ENCODE data around the gene HIVEP3.

HIVEP3 gene

DNA sequence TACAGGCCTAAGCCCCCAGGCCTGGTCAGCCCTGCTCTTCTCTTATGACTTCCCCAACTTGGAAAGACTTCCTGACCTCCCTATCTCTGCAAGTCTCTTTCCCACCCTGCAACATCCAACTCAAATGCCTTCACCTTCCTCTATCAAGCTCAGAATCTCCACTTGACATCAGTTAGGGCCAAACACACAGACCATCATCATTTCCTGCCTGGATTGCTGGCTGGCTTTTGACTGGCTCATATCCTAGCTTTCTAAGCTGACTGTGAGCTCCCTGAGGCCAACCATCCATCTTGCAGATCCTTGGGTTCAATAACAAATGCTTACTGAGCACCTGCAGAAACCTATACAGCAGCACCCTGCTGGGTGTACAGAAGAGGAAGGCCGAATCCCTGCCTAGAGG, 296.9 kb downstream of the HIVEP3 start:
- in situ Hi-C loops (cut with MboI; ENCODE audit: low sequenced_read_pairs): no loop called here

DNA sequence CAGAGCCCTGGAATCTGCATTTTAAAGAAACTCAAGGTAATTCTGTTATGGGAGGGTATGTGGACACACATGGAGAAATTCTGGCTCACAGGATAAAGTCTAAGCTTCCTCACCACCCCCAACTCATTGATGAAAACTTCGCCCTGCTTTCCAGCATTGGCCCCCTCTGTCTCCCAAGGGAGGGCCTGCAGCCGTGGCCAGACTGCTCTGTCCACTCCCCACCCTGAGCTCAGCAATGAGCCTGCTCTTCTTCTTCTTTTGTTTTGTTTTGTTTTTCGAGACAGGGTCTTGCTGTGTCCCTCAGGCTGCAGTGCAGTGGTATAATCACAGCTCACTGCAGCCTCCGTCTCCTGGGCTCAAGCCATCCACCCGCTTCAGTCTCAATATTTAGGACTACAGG, 297.5 kb downstream of the HIVEP3 start:
- in situ Hi-C loops (cut with MboI; ENCODE audit: low sequenced_read_pairs): no loop called here

DNA sequence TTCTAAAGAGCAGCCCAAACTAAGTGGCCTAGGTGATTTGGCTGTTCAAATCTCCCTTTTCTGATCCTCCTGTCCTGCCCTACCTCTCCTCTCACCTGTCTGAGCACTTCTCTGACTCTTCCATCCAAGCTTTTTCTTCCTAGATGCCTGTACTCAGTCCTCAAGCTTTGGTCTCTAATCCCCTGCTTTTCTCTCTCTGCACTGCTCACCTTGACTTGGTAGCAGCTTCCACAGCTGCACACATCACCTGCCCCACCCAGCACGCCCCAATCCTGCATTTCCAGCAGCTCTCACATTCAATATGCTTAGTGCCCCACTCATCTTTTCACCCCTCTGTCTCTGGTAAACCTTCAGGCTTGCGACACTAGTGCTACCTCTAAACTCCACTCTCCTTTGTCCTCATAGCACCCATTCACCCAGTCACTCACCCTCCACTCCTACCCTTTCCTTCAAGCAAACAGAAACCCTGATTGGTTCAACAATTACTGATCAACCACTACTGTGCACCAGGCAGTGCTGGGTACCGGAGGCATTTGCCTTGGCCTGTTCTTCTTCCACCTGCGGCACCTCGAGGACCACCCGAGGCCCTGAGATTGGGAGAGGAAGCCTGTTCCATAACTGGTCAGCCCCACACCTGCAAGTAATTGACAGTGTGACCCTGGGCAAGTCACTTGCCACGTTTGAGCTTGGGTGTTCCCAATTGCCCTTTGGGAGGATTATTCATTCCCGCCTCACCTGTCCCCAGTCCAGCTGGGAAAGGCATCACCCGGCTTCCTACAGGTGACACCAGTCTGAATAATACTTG, 298.2 kb downstream of the HIVEP3 start:
- in situ Hi-C loops (cut with MboI; ENCODE audit: low sequenced_read_pairs): no loop called here

DNA sequence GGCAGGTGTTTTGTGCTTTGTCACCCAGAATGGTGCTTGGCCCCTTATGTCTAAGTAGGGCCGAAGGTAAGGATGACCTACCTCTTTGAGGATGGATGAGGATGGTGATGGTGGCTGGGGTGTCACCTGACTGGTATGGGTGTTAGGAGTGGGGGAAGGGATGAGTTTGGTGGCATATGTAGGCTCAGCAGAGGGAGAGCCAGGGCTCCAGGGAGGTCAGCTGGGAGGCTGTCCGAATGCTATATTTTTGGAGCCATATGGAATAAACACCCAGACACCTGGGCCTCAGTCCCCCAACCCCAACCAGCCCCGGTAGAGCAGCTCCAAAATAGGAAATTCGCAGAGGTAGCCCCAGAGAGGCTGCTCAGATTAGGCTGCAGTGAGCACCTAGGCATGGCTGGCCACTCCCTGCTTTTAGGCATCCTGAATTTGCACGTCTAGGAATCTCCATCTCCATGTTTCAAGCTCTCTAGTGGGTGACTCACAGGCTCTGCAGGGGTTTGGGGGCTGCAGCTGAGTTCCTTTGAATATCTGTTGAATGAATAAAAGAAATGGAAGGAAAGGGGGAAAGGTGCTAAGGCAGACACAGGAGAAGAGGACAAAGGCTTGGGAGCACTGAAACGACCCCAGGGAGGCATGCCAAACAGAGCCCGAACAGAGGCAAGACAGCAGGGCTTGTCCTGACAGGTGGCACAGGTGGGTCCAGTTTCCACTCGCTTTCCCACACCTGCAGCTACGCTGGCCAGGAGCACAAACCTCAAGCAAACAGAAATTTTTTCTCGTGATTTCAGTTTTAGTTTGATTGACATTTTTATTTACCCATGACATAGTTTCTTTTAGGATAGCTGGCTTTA, 299.0 kb downstream of the HIVEP3 start:
- in situ Hi-C loops (cut with MboI; ENCODE audit: low sequenced_read_pairs): no loop called here

DNA sequence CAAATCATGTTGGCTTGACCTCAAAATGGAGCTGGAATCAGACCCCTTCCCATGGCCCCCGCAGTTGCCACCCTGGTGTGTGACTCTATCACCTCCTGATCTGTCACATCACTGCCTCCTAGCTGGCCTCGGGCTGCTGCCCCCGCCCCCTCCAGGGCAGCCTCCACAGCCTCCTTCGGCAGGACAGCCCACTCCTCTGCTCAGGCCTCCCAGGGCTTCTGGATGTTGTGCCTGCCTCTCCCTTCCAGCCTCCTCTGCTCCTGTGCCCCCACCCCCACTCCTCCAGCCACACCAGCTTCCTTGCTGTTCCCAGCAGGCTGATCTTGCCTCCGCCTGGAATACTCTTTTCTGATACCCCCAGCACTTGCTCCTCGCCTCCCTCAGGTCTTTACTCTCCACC, 299.9 kb downstream of the HIVEP3 start:
- in situ Hi-C loops (cut with MboI; ENCODE audit: low sequenced_read_pairs): no loop called here

GRCh38 chr1:41618066-41618825, 300.5 kb downstream of the HIVEP3 start:
- in situ Hi-C loops (cut with MboI; ENCODE audit: low sequenced_read_pairs): no loop called here

GRCh38 chr1:41617336-41617735, 301.4 kb downstream of the HIVEP3 start:
- in situ Hi-C loops (cut with MboI; ENCODE audit: low sequenced_read_pairs): no loop called here

DNA sequence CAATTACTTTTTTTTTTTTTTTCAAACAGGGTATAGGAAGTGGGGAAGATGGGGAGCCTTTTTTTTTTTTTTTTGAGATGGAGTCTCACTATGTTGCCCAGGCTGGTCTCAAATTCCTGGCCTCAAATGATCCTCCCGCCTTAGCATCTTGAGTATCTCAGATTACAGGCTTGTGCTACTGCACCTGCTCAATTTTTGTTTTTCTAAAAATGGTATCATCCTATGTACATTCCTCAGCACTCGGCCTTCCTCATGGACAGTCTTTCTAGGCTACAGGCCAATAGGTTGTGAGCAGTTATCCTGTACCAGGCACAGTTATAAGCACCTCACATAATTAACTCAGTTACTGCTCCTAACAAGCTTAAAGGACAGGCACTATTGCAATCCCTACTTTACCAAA, 302.2 kb downstream of the HIVEP3 start:
- in situ Hi-C loops (cut with MboI; ENCODE audit: low sequenced_read_pairs): no loop called here

- in situ Hi-C loops (cut with MboI; ENCODE audit: low sequenced_read_pairs): no loop called here
Measured at GRCh38 chr1:41615981-41616380, 302.7 kb downstream of the HIVEP3 start.

- in situ Hi-C loops (cut with MboI; ENCODE audit: low sequenced_read_pairs): no loop called here
Measured at GRCh38 chr1:41615316-41615715, 303.4 kb downstream of the HIVEP3 start.

DNA sequence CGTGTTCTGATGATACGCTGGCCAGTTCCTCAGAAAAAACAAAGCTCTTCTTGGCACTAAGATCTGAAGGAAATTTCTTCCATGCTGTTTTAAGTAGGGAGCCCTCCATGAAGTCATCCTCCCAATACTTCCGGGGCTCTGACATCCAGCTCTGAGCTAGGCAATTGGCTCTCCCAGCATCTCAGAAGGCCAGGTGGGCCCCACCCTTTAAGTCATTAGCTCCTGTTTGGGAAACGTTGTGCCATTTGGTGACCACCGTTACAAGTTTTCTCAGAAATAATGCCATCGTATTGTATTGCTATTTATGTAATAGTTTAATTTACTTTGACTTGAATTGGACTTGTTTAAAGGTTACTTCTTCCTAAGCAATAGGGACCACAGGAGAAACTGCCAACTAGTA, 303.9 kb downstream of the HIVEP3 start:
- in situ Hi-C loops (cut with MboI; ENCODE audit: low sequenced_read_pairs): no loop called here

DNA sequence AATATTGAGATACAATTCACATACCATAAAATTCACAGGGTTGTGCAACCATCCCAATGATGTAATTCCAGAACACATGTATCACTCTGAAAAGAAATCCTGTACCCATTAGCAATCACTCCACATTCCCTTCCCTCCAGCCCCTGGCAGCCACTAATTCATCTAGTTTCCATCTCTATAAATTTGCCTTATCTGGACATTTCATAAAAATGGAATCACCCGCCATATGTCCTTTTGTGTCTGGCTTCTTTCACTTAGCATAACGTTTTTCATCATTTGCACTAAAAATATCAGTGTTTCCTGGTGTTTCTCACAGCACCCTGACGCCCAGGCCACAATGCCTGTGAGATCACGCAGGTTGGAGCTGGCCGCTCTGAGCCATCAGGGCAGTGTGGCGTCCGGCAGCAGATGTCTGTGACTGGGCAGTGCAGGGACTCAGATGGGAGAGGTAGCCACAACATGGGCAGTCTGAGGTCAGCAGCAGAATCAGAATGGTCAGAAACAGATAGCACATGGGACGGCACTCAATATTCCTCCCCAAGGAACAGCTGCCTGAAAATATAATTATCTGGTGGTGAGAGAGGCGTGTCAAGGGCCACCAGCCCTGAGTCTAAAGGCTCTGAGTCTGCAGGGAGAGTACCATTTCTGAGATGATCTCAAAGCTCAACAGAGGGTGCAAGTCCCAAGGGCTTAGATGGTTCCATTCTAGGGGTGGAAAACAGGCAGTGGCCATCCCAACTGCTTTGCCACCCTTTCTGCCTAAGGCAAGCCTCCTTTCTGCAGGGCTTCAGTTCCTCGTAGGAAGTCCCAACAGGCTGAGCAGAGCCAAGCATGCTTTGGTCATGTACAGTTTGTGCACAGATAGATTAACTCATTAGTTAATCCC, 304.8 kb downstream of the HIVEP3 start:
- in situ Hi-C loops (cut with MboI; ENCODE audit: low sequenced_read_pairs): no loop called here

DNA sequence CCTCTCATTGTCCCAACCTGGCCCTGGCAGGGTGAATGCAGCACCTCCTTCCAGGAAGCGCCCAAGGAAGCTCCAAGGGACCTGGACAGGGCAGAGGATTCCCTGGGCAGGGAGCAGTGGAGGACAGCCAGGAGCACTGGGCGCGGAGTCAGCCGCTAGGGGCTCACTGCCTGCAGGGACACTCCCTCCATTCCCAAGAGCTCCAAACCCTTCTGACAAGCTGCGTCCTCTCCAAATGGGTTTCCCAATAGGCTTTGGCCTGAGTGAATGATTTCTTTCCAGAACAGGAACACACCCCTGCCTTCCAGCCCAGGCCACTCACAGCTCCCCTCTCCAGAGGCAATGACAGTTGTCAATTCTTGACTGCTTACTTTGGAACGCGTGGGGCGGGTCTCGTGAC, 305.8 kb downstream of the HIVEP3 start:
- in situ Hi-C loops (cut with MboI; ENCODE audit: low sequenced_read_pairs): no loop called here

DNA sequence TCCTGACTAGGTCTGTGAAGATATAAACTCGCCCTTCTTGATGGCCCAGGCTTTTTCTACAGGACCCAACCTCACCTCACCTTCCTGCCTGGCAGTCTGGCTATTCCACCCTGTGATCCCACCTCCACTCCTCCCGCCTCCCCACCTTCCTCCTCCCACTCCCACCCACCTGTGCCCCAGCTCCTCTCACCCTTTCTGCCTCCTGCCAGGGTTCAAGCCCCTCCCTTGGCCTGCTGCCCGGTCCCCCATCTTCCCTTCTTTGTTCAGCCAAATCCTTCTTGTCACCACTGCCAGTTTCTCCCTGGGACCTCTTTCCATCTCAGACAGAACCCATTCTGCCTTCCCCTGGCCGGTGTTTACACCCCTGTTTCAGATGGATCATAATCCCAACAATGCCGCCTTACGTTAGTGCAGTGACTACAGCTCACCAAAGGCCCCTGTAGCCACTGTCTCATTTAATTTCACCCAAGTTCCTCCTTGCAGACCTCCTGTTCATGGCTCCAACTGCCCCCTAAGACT, 306.7 kb downstream of the HIVEP3 start:
- in situ Hi-C loops (cut with MboI; ENCODE audit: low sequenced_read_pairs): no loop called here

DNA sequence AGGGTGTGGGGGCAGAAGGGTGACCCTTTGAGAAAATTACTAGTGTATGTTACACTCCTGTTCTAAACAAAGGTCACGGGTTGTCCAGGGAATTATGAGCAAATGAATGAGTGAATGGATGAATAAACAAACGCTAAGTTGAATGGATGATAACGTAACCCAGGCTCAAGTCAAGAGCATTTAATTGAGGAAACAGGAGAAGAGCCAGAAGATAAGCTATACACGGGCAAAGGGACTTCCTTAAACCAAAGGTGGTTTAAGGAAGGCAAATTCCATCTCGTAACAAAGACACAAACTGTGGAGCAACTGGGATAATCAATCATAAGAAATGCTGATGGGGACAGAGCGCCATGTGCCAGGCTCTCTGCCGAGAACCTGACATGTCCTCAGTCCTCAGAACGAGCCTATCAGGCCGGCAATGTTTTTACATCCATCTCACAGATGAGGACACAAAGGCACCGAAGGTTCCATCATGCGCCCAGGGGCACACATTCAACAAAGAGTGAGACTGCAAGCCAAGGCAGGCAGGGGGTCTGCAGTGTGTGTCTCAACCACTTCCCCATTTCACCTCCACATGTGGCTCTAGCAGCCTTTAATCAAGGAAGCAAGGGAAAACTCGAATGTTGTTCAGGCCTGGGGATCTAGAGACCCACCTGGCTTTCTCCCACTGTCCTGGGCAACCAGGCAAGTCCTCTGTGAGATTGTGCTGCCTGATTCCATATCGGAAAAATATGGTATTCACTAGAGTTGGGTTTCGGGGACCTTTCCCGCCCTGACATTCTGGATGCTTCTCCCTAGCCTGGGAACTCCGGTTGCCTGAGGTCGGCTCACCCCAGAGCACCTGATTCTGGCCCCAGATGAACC, 307.4 kb downstream of the HIVEP3 start:
- in situ Hi-C loops (cut with MboI; ENCODE audit: low sequenced_read_pairs): no loop called here

DNA sequence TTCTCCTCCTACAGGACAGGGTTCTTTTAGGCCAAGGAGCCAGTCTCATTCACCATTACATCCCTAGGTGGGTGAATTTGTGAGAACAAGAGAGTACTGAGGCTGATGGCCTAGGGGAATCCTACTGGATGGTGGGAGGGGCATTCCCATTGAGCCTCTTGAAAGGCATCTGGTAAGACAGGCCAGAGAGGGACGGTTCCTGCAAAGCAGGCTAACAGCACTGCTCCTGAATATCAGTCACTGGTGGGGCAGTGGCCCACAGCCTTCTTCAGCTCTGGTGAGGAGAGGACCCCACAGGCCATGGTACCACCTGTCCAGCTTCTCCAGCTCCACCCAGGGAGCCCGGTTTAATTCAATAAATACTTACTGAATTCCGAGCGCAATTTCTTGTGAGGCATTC, 308.4 kb downstream of the HIVEP3 start:
- in situ Hi-C loops (cut with MboI; ENCODE audit: low sequenced_read_pairs): no loop called here

DNA sequence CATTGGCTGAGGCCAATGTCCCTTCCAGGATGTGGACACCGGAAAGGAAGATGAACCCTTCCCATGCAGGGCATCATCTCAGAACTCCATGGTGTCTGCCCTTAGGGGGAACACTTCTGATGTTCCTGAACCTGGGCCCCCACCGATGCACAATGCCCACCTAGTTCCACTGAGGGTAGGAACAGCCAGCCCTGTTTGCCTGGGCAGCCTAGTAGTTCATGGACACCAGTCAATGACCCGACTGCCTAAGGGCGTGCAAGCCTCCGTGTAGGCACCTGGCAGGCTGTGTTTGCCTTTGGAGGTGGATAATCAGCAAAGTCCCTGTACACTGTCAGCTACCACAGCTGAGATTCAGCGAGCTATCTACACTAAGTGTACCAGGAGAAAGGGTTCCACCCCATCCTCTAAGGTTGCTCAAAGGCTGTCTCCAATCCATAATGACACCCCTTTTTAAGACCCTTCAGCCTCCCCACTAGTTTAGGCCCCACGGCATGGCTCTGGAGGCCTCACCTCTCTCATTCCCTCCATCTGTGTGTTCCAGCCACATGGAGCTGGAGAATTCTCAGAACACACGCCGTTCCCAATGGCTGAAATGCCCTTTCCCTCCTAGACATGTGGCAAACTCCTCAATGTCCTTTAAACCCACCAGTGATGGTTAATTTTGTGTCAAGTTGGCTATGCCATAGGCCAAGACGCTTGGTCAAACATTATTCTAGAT, 309.4 kb downstream of the HIVEP3 start:
- in situ Hi-C loops (cut with MboI; ENCODE audit: low sequenced_read_pairs): no loop called here

- in situ Hi-C loops (cut with MboI; ENCODE audit: low sequenced_read_pairs): no loop called here
Measured at GRCh38 chr1:41608211-41608610, 310.5 kb downstream of the HIVEP3 start.

DNA sequence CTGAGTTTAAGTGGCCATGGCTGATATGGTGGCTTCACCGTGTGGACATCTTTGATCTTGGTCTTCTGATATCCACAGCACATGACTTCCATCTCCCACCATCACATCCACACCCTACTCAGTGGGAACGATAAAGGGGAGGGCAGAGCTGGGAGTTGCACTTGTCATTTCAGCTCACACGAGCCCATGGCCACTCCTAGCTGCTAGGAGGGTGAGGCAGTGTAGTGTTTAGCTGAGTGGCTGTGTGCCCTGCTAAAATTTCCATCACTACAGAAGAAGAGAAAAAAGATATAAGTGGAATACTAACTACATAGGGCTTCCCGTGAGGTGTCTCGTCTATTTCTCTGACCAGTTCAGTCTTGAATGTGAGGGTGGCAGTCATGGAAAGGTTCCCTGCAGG, 310.9 kb downstream of the HIVEP3 start:
- in situ Hi-C loops (cut with MboI; ENCODE audit: low sequenced_read_pairs): no loop called here

Measured in HL-60/S4 (cell line).